ENCODE results near the gene TRMT61A. TPM values are rescaled to one million over a fixed set of nuclear protein-coding genes. Genes with fewer than 3 reads are reported as not detected.

TRMT61A gene
- polyA plus RNA-seq, 3 donors: 2.7 to 7.1 (median 3.4) TPM

- H3K36me3 ChIP-seq (replicated peaks in 1 of 2; ENCODE audit: control insufficient read depth in 1 of 2, insufficient read depth in 2 of 2, low read length in 2 of 2): peaks cover 8 to 30% of the 10 kb centered on the region in 2 donors
- H3K9ac ChIP-seq (ENCODE audit: insufficient read depth, low read length, poor library complexity, severe bottlenecking): no peak overlapping the region
- Mint-ChIP-seq H3K9me3 (no peaks in the 10 kb centered on the region), H3K27ac (no peak overlapping the region), H3K4me3 (no peak overlapping the region), H3K36me3 (peaks cover 5 to 23% of the 10 kb centered on the region in 2 donors), H3K4me1 (peaks cover 14% of the 10 kb centered on the region), H3K27me3 (ENCODE audit: low read depth in 3 of 3) (peaks cover under 1 to 12% (median 3%) of the 10 kb centered on the region in 3 donors)
- WGBS (ENCODE audit: insufficient coverage): 91% methylated on average over 23 of the region's 25 CpGs
- no peak overlapping the region for H3K4me3 ChIP-seq (replicated peaks in 1 of 3; ENCODE audit: low read depth in 2 of 3, low read length in 3 of 3)
- no peak overlapping the region for H3K4me2 ChIP-seq (replicated peaks; ENCODE audit: extremely low read depth, low read length, poor library complexity, severe bottlenecking)
- no peak overlapping the region for H2AFZ ChIP-seq (ENCODE audit: insufficient read depth, low read depth, low read length, poor library complexity, severe bottlenecking)
- peaks cover 20% of the 10 kb centered on the region for H3K79me2 ChIP-seq (ENCODE audit: insufficient read depth, low read length)
- intact Hi-C loops (cut with micrococcal nuclease): no loop called here
- peaks cover 12 to 13% of the 10 kb centered on the region in 2 donors for H3K4me1 ChIP-seq (ENCODE audit: control insufficient read depth in 1 of 2, insufficient read depth in 2 of 2, low read length in 2 of 2)
- peaks cover 13% of the 10 kb centered on the region for H4K20me1 ChIP-seq (ENCODE audit: insufficient read depth, low read length)
- H3K27ac ChIP-seq (ENCODE audit: low read depth in 1 of 2, low read length in 2 of 2): no peak overlapping the region
- no peak for DNase-seq
- no peaks in the 10 kb centered on the region for H3K9me3 ChIP-seq (replicated peaks in 1 of 2; ENCODE audit: control insufficient read depth in 1 of 2, insufficient read depth in 1 of 2, low read length in 2 of 2)
- H3K27me3 ChIP-seq (ENCODE audit: control insufficient read depth in 2 of 2, insufficient read depth in 2 of 2, low read length in 2 of 2): peaks cover 0 to 5% of the 10 kb centered on the region in 2 donors
- TF ChIP-seq, protein P1, sequence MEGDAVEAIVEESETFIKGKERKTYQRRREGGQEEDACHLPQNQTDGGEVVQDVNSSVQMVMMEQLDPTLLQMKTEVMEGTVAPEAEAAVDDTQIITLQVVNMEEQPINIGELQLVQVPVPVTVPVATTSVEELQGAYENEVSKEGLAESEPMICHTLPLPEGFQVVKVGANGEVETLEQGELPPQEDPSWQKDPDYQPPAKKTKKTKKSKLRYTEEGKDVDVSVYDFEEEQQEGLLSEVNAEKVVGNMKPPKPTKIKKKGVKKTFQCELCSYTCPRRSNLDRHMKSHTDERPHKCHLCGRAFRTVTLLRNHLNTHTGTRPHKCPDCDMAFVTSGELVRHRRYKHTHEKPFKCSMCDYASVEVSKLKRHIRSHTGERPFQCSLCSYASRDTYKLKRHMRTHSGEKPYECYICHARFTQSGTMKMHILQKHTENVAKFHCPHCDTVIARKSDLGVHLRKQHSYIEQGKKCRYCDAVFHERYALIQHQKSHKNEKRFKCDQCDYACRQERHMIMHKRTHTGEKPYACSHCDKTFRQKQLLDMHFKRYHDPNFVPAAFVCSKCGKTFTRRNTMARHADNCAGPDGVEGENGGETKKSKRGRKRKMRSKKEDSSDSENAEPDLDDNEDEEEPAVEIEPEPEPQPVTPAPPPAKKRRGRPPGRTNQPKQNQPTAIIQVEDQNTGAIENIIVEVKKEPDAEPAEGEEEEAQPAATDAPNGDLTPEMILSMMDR (IDR thresholded peaks at IDR 0.05): no peak
Measured at GRCh38 chr14:103533999-103534575, 5.1 kb downstream of the TRMT61A start.

DNA sequence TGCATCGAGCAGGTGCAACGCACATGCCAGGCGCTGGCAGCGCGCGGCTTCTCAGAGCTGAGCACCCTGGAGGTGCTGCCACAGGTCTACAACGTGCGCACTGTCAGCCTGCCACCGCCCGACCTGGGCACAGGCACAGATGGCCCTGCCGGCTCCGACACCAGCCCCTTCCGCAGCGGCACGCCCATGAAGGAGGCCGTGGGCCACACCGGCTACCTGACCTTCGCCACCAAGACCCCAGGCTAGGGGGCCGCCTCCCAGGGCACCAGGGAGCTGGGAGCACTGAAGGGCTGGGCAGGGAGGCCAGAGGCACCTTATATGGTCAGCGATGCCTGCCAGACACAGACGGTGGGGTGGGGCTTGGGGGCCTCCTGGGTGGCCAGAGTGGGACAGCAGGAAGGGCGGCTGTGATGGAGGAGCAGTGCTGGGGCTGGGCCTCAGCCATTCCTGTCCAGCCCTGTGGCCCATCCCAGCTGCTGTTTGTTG lies 5.6 kb downstream of the TRMT61A start:
- Mint-ChIP-seq H3K27ac (no peak overlapping the region), H3K4me1 (peaks cover 11% of the 10 kb centered on the region), H3K9me3 (no peaks in the 10 kb centered on the region), H3K4me3 (no peak overlapping the region), H3K36me3 (peaks cover 5 to 23% of the 10 kb centered on the region in 2 donors), H3K27me3 (ENCODE audit: low read depth in 3 of 3) (peaks cover 3 to 17% (median 6%) of the 10 kb centered on the region in 3 donors)
- Histone ChIP-seq H3K36me3 (replicated peaks in 1 of 2; ENCODE audit: control insufficient read depth in 1 of 2, insufficient read depth in 2 of 2, low read length in 2 of 2) (peaks cover 8 to 30% of the 10 kb centered on the region in 2 donors), H3K9me3 (replicated peaks in 1 of 2; ENCODE audit: control insufficient read depth in 1 of 2, insufficient read depth in 1 of 2, low read length in 2 of 2) (no peaks in the 10 kb centered on the region), H3K27me3 (ENCODE audit: control insufficient read depth in 2 of 2, insufficient read depth in 2 of 2, low read length in 2 of 2) (peaks cover 0 to 5% of the 10 kb centered on the region in 2 donors), H2AFZ (ENCODE audit: insufficient read depth, low read depth, low read length, poor library complexity, severe bottlenecking) (no peak overlapping the region), H3K79me2 (ENCODE audit: insufficient read depth, low read length) (peaks cover 15% of the 10 kb centered on the region), H3K4me3 (replicated peaks in 1 of 3; ENCODE audit: low read depth in 2 of 3, low read length in 3 of 3) (no peak overlapping the region), H3K4me2 (replicated peaks; ENCODE audit: extremely low read depth, low read length, poor library complexity, severe bottlenecking) (no peak overlapping the region), H4K20me1 (ENCODE audit: insufficient read depth, low read length) (peaks cover 12% of the 10 kb centered on the region), H3K4me1 (ENCODE audit: control insufficient read depth in 1 of 2, insufficient read depth in 2 of 2, low read length in 2 of 2) (peaks cover 7 to 8% of the 10 kb centered on the region in 2 donors), H3K27ac (ENCODE audit: low read depth in 1 of 2, low read length in 2 of 2) (no peak overlapping the region), H3K9ac (ENCODE audit: insufficient read depth, low read length, poor library complexity, severe bottlenecking) (no peak overlapping the region)
- intact Hi-C loops (cut with micrococcal nuclease): no loop called here
- DNase-seq: no peak
- 96% methylated on average over 22 of the region's 22 CpGs for WGBS (ENCODE audit: insufficient coverage)
- TF ChIP-seq, protein P1 (IDR thresholded peaks at IDR 0.05): no peak
